Measurements from ENCODE around the gene ETV5. TPM values are rescaled to one million over a fixed set of nuclear protein-coding genes. Genes with fewer than 3 reads are reported as not detected.

The ETV5 gene
- total RNA-seq, 1 donor from 2014 or later, result 40.6 TPM

GRCh38 chr3:186105543-186105942, 3.3 kb downstream of the ETV5 start:
- Mint-ChIP-seq H3K27ac (ENCODE audit: unreplicated experiment) (no peak overlapping the region), H3K4me1 (ENCODE audit: unreplicated experiment) (peaks cover 22% of the 10 kb centered on the region), H3K9me3 (ENCODE audit: unreplicated experiment) (no peaks in the 10 kb centered on the region), H3K4me3 (ENCODE audit: unreplicated experiment) (peak overlapping the region; percentile 44), H3K36me3 (ENCODE audit: low read depth, unreplicated experiment) (peaks cover 16% of the 10 kb centered on the region), H3K27me3 (ENCODE audit: unreplicated experiment) (peaks cover 9% of the 10 kb centered on the region)
- TF ChIP-seq CTCF (IDR thresholded peaks at IDR 0.05; ENCODE audit: unreplicated experiment), result no peak
- no peak for DNase-seq (ENCODE audit: low spot score)

GRCh38 chr3:186102687-186103086, 6.2 kb downstream of the ETV5 start:
- no peak for TF ChIP-seq CTCF (IDR thresholded peaks at IDR 0.05; ENCODE audit: unreplicated experiment)
- H3K27me3 Mint-ChIP-seq (ENCODE audit: unreplicated experiment), result peaks cover 4% of the 10 kb centered on the region
- no peak overlapping the region for H3K4me3 Mint-ChIP-seq (ENCODE audit: unreplicated experiment)
- no peaks in the 10 kb centered on the region for H3K9me3 Mint-ChIP-seq (ENCODE audit: unreplicated experiment)
- H3K27ac Mint-ChIP-seq (ENCODE audit: unreplicated experiment), result no peak overlapping the region
- H3K4me1 Mint-ChIP-seq (ENCODE audit: unreplicated experiment), result peaks cover 28% of the 10 kb centered on the region
- peaks cover 16% of the 10 kb centered on the region for H3K36me3 Mint-ChIP-seq (ENCODE audit: low read depth, unreplicated experiment)
- no peak for DNase-seq (ENCODE audit: low spot score)

GRCh38 chr3:186100398-186100797, 8.5 kb downstream of the ETV5 start:
- no peak overlapping the region for H3K4me3 Mint-ChIP-seq (ENCODE audit: unreplicated experiment)
- H3K9me3 Mint-ChIP-seq (ENCODE audit: unreplicated experiment), result no peaks in the 10 kb centered on the region
- H3K36me3 Mint-ChIP-seq (ENCODE audit: low read depth, unreplicated experiment), result peaks cover 11% of the 10 kb centered on the region
- no peak for TF ChIP-seq CTCF (IDR thresholded peaks at IDR 0.05; ENCODE audit: unreplicated experiment)
- peaks cover 27% of the 10 kb centered on the region for H3K4me1 Mint-ChIP-seq (ENCODE audit: unreplicated experiment)
- H3K27ac Mint-ChIP-seq (ENCODE audit: unreplicated experiment), result no peak overlapping the region
- no peak for DNase-seq (ENCODE audit: low spot score)
- H3K27me3 Mint-ChIP-seq (ENCODE audit: unreplicated experiment), result peaks cover 2% of the 10 kb centered on the region

GRCh38 chr3:186099178-186099577, 9.7 kb downstream of the ETV5 start:
- H3K9me3 Mint-ChIP-seq (ENCODE audit: unreplicated experiment), result no peaks in the 10 kb centered on the region
- no peak for TF ChIP-seq CTCF (IDR thresholded peaks at IDR 0.05; ENCODE audit: unreplicated experiment)
- no peak overlapping the region for H3K4me3 Mint-ChIP-seq (ENCODE audit: unreplicated experiment)
- DNase-seq (ENCODE audit: low spot score), result no peak
- peaks cover 26% of the 10 kb centered on the region for H3K4me1 Mint-ChIP-seq (ENCODE audit: unreplicated experiment)
- no peak overlapping the region for H3K27ac Mint-ChIP-seq (ENCODE audit: unreplicated experiment)
- H3K36me3 Mint-ChIP-seq (ENCODE audit: low read depth, unreplicated experiment), result peaks cover 11% of the 10 kb centered on the region
- H3K27me3 Mint-ChIP-seq (ENCODE audit: unreplicated experiment), result peaks cover 2% of the 10 kb centered on the region

GRCh38 chr3:186098740-186099139, 10.1 kb downstream of the ETV5 start:
- H3K27me3 Mint-ChIP-seq (ENCODE audit: unreplicated experiment), result peaks cover 2% of the 10 kb centered on the region
- no peaks in the 10 kb centered on the region for H3K9me3 Mint-ChIP-seq (ENCODE audit: unreplicated experiment)
- no peak for TF ChIP-seq CTCF (IDR thresholded peaks at IDR 0.05; ENCODE audit: unreplicated experiment)
- H3K4me1 Mint-ChIP-seq (ENCODE audit: unreplicated experiment), result peaks cover 26% of the 10 kb centered on the region
- peaks cover 10% of the 10 kb centered on the region for H3K36me3 Mint-ChIP-seq (ENCODE audit: low read depth, unreplicated experiment)
- no peak overlapping the region for H3K4me3 Mint-ChIP-seq (ENCODE audit: unreplicated experiment)
- H3K27ac Mint-ChIP-seq (ENCODE audit: unreplicated experiment), result no peak overlapping the region
- no peak for DNase-seq (ENCODE audit: low spot score)
